ENCODE data around the gene ZNF841. TPM values are rescaled to one million over a fixed set of nuclear protein-coding genes. Genes with fewer than 3 reads are reported as not detected.

The ZNF841 gene
- total RNA-seq, 1 experiment from 2014 or later, result 23.3 TPM

- H2AK5ac ChIP-seq (ENCODE audit: insufficient read length, low read length), result no peak overlapping the region
- H2BK15ac ChIP-seq (ENCODE audit: low read depth, low read length), result no peak overlapping the region
- H3K9me3 Mint-ChIP-seq, result peaks cover 26 to 36% of the 10 kb centered on the region in 2 experiments
- no peak overlapping the region for H4K8ac ChIP-seq (replicated peaks; ENCODE audit: insufficient read length, low read depth, low read length)
- H3K79me2 ChIP-seq (ENCODE audit: insufficient read depth, low read length), result peaks cover 4% of the 10 kb centered on the region; the same call in 1 of the 2 replicates
- peaks cover 8% of the 10 kb centered on the region for H3K9me3 ChIP-seq (ENCODE audit: control insufficient read depth, low read depth, low read length)
- H3K23me2 ChIP-seq (ENCODE audit: insufficient read length, low read depth, low read length, poor library complexity, severe bottlenecking), result peaks cover 14% of the 10 kb centered on the region
- no peak overlapping the region for H3K56ac ChIP-seq (ENCODE audit: insufficient read length, low read depth, low read length)
- no peaks in the 10 kb centered on the region for H3K79me1 ChIP-seq (ENCODE audit: insufficient read depth, low read depth, low read length, poor library complexity, severe bottlenecking)
- peaks cover 2% of the 10 kb centered on the region for H4K20me1 ChIP-seq (ENCODE audit: control insufficient read depth, insufficient read depth, insufficient read length)
- H3K27ac ChIP-seq (ENCODE audit: insufficient read length, low read depth, low read length), result no peak overlapping the region
- H3K18ac ChIP-seq (ENCODE audit: insufficient read length, low read depth, low read length), result no peak overlapping the region
- no peak overlapping the region for H2AFZ ChIP-seq (ENCODE audit: low read length)
- no peak overlapping the region for H3K14ac ChIP-seq (ENCODE audit: insufficient read depth, low read length)
- no CpG with 5 or more reads among the region's 3 CpGs for WGBS (ENCODE audit: extremely low coverage, insufficient read length, low lambda C conversion rate)
- no peak overlapping the region for H2BK20ac ChIP-seq (ENCODE audit: low read depth, low read length, poor library complexity, severe bottlenecking)
- no peak overlapping the region for H2BK12ac ChIP-seq (ENCODE audit: insufficient read length, low read depth, low read length)
- H3K4me3 Mint-ChIP-seq, result no peak overlapping the region
- peaks cover 13 to 16% of the 10 kb centered on the region in 2 experiments for H3K4me1 Mint-ChIP-seq
- H3K9ac ChIP-seq (ENCODE audit: extremely low read depth, insufficient read length, low read length), result no peak overlapping the region
- peaks cover 15 to 22% (median 15%) of the 10 kb centered on the region in 3 experiments for H3K36me3 Mint-ChIP-seq (ENCODE audit: insufficient read depth in 1 of 3, low read depth in 3 of 3)
- no peaks in the 10 kb centered on the region for H3K27me3 Mint-ChIP-seq (ENCODE audit: low read depth)
- H2BK5ac ChIP-seq (ENCODE audit: insufficient read length, low read length), result no peak overlapping the region
- no peaks in the 10 kb centered on the region for H3K4me1 ChIP-seq (ENCODE audit: insufficient read depth, low read length)
- H3K4ac ChIP-seq (ENCODE audit: low read depth, low read length), result no peak overlapping the region
- no peaks in the 10 kb centered on the region for H3K27me3 ChIP-seq (ENCODE audit: insufficient read depth, low read length)
- H3T11ph ChIP-seq (ENCODE audit: low read length), result no peak overlapping the region
- H3K27ac Mint-ChIP-seq, result no peak overlapping the region
- no peak overlapping the region for H4K5ac ChIP-seq (ENCODE audit: insufficient read length, low read depth, low read length)
- H2BK120ac ChIP-seq (ENCODE audit: low read depth, low read length, poor library complexity, severe bottlenecking), result no peak overlapping the region
- no peak overlapping the region for H3K23ac ChIP-seq (ENCODE audit: insufficient read length, low read depth, low read length)
- DNase-seq, result no peak
- H4K91ac ChIP-seq (ENCODE audit: insufficient read length, low read depth, low read length), result no peak overlapping the region
- no peak overlapping the region for H3K4me2 ChIP-seq (ENCODE audit: insufficient read depth, insufficient read length, low read length)
- no peak for TF ChIP-seq CTCF (conservative IDR thresholded peaks at IDR 0.05)
These were observed 46.5 kb upstream of the ZNF841 start for GRCh38 chr19:52142001-52142595.

All from H9 (cell line).